Measurements from ENCODE around the gene CELF2.

CELF2 gene

DNA sequence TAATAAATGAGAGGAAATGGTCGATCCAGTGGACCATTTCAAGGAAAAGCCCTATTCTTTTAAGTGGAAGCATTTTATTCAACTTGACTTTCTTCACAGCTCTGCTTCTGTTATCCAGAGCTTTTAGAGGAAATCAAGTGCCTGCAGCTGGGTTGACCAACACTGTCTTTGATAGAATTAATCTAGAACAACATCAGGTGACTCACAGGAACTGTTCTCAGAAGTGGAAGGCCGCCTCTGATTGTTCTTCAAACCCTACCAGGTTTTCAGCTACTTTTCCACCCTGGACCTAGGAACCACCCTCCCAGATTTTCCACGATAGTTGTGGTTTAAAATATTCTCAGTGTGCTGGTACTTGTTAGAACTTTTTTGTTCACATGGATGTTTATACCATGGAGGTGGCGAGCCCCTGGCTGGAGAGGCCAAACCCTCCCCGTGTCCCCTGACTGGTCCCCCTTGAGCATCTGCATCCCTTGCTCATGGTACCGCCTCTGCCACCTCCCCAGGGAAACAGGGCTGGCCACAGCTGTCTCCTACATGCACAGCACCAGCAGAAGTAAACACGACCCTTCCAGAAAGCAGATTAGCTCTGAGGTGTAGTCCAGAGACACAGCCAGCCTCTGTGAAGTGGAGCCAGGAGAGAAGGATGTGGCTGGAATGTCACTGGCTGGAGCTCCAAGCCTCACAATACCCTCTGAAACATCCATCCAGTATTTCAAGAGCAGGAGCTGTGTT is 300.4 kb downstream of the CELF2 start:
- in situ Hi-C loops (cut with MboI; ENCODE audit: low sequenced_read_pairs), result no loop called here

DNA sequence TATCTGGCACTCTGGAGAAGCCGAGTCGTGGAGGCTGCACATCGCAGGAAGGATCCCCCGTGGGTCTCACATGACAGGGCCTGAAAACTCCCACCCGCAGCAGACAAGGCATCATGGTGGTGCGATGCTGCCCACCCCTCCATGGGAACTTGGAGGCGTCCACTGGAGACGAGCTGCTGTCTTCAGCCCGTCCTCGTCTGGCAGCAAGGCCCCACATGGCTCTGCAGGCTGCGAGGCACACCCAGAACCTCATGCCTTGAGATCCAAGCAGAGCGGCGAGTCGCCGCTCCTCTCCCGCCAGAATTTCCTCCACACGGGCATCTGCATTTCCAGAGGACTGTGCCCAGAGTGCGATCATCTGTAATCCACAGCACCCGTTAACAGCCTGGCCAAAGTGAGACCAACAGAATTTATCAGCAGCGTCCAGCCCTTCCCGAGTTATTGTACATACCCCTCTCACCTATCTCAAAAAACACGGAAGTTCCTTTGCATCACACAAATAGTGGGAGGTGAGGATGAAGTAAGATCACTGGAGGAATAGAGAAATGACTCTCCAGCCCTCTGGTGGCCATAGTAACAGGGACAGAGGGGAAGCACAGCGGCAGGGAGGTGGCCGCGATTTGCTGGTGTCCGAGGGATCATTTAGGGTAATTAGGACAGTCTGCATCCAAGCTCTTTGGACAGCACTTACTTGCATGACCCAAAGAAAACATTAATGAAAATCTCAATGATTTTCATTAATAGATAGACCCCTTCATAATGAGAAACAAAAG is 301.3 kb downstream of the CELF2 start:
- in situ Hi-C loops (cut with MboI; ENCODE audit: low sequenced_read_pairs), result no loop called here

DNA sequence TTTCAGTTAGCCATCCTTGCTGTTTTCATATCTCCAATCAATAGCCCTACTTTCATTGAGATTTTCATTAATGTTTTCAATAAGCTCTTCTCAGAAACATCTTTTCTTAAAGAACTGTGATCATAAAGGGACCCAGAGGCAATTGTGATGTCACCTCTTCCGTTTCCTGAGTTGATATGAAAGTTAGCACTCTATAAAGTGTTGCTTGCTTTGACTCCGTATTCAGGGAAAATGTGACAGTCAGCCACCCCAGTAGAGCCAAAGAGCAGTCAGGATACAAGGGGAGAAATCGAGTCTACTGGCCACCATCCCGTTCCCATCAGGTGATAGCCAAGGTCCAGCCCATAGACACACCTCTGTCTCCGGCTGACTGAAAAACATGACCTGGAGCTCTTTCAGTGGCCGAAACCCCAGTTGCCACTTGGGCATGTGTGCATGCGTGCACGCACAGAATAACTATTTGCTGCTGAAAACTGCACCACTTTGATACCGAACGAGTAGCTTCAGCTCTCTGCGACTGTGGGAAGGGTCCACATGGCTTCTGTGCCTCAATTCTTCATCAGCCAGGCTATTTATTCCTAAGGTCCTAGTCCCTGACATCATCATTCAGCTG is 302.4 kb downstream of the CELF2 start:
- in situ Hi-C loops (cut with MboI; ENCODE audit: low sequenced_read_pairs), result no loop called here

DNA sequence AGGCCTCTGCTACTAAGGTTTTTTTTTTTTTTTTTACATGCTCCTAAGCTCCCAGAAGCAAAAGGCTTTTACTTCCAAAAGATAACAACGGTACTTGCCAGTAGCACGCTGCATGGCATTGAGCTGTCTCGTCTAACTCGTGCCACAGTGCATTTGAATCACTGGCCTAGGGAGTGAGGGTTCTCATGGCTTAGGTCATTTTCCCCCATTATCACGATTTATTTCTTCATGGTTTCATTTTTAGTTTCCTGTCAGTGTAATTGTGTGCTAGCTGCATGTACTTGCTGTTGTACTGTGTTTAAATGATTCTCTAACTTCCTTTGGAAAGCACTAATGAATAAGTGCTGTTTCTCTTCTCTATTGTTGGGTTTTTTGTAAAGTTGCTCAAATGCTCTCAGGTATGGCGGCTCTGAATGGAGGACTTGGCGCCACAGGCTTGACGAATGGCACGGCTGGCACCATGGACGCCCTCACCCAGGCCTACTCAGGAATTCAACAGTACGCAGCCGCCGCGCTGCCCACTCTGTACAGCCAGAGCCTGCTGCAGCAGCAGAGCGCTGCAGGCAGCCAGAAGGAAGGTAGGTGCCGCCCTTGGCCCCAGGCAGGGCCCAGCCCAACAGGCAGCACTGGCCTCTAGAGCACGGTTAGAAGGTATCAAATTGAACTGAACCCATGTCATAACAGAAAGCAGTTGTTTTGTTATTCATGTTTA is 303.3 kb downstream of the CELF2 start:
- in situ Hi-C loops (cut with MboI; ENCODE audit: low sequenced_read_pairs), result no loop called here

DNA sequence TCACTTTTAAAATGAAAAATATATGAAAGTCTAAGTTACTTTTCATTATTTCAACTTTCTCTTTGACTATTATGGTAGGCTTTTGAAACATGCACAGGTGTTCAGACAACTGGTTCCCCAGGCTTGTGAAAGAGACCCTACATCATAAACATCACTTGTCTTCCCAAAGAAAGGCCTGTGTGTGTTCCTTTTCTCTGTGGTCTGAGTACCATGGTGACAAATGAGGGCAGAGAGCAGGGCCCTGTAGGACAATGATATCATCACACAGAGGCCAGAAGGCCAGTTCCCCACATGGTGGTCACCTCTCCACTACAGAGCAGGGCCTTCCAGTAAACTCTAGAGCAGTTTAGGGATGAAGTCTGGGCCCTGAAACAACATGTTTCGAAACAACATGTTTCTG is 305.0 kb downstream of the CELF2 start:
- in situ Hi-C loops (cut with MboI; ENCODE audit: low sequenced_read_pairs), result no loop called here

DNA sequence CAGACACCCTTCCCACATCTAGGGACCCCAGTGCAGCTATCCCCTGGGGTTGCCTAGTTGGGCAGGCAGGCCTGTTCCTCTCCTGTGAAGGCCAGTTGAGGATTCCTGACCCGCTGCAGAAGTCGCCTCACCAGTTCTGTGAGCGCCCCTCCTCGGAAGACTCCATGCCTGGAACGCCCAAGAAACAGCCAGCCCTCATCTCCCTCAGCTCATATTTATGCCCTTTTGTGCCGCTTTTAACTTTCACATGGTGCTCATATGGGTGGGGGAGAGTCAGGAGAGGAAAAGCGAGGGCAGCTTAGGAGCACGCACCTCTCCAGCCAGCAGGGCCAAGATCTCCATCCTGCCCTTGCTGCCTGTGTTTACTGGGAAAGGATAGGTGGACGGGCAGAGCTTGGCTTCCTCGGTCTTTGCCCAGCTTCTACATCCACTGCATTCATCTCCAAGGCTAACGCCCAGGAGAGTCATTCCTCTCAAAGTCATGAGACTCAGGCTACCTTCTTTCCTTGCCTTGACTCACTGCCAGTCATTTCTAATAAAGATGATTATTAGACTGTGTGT is 307.2 kb downstream of the CELF2 start:
- in situ Hi-C loops (cut with MboI; ENCODE audit: low sequenced_read_pairs), result no loop called here

DNA sequence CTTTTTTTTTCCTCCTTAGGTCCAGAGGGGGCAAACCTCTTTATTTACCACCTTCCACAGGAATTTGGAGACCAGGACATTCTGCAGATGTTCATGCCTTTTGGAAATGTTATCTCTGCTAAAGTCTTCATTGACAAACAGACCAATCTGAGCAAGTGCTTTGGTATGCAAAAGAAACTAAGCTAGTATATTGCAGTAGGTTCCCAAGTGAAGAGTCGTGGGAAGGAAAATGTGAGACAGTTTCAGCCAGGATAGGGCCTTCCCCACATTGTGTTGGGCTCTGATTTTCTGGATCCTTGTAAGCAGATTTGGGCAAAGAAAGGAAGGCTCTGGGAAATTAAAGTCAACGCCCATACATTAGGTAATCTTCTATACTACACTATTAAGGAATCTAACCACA is 308.1 kb downstream of the CELF2 start:
- in situ Hi-C loops (cut with MboI; ENCODE audit: low sequenced_read_pairs), result no loop called here

DNA sequence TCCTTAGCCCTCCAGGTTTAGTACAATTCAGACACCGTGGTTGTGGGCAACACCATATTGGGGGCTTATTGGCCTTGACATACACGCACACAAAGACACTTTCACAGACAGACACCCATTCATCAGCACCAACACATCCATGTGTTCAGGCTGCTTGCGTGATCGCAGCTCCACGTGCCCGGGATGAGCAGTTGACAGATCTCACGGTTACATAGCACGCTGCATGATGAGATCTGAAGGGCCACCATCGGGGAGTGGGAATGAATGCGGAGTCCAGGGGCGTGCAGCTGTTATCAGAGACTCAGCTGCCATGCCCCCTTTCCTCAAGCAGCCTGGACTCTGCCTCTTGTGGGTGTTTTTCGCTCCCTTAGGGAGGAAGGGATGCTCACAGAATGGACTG is 308.6 kb downstream of the CELF2 start:
- in situ Hi-C loops (cut with MboI; ENCODE audit: low sequenced_read_pairs), result no loop called here

DNA sequence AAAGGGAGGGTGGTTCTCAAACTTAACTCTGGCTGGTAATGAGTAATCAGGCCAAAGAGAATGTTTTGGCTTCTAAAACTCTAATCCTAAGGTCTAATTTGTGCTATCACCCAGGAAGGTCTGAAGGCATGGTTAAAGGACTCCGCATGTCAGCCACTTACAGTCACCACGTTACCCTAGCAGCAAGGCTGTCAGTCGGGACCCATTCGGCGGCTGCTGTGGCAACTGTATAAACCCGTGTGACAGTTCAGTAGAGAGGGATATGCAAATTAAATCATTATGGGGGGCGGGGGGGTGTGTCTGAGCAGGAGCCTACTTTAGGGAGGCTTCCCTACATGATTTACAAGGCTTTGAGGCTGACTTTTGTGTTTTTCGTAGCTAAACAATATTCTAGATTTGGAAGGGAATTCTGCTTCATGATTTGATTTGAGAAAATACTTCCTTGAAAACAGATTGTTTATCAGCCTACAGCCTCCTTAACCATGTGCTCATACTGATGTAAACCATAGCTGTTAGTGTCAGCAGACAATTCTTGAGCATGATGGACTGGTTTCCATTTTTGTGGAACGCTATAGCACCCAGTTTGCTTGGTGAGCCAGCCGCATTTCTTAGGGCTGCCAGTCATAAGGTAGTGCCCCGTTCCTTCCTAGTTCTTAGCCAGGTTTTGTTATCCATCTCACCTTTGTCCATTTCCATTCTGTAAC is 309.4 kb downstream of the CELF2 start:
- in situ Hi-C loops (cut with MboI; ENCODE audit: low sequenced_read_pairs), result no loop called here

DNA sequence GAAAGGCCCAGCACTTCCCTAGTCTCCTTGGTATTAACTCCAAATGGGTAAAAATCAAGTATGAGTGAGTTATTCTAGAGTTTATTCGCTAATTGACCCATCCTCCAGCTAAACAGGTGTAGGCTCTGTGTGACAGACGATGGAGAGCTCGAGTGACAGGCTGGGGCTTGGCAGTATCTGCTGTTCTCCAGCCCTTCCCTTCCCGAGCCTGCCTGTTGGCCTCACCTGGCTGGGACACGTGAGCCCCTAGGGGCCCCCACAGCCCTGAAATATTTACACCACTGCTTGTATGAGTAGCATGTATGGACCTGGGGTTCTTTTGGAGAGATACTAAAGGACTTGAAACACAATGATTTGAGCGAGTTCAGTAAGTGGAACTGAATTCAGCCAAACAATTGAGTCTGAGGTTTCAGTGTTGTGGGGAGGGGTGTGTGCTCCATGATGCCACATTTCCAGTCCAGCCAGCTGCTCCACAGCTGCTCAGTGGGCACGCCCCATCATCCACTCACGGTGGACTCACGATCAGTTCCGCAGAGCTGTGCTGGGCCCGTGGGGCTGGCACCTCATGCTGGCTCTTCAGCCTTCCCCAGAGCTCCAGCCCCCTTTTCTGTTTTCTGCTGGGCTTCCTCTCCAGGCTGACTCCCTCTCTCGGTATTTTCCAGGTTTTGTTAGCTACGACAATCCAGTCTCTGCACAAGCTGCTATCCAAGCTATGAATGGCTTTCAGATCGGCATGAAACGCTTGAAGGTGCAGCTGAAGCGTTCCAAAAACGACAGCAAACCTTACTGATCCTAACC is 310.8 kb downstream of the CELF2 start:
- in situ Hi-C loops (cut with MboI; ENCODE audit: low sequenced_read_pairs), result no loop called here

DNA sequence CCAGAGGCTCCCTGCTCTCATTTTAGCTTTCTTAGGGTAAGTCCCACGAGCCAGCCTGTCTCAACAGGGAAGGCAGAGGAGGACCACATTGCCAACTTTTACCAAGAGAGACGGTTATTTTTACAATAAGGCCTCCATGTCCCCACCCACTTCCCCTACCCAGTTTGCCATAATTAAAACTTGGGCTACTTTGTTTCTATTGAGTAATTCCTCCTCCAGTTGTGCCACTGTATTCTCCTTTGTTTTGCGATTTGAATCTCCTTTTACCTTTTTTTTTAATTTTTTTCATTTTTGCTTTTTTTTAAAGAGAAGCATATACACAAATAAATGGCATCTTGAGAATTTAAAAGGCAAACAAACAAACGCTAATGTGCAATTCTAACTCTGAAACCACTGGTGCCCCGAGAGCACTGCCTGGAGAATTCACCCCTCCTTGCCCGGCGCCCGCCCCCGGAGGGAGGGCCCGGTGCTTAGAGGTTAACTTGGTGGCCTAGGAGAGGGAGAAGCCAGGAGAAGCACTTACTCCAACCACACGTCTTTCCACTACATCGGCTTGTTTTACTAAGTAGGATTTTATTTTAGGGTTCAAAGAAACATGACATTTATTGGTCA is 311.5 kb downstream of the CELF2 start:
- in situ Hi-C loops (cut with MboI; ENCODE audit: low sequenced_read_pairs), result no loop called here

DNA sequence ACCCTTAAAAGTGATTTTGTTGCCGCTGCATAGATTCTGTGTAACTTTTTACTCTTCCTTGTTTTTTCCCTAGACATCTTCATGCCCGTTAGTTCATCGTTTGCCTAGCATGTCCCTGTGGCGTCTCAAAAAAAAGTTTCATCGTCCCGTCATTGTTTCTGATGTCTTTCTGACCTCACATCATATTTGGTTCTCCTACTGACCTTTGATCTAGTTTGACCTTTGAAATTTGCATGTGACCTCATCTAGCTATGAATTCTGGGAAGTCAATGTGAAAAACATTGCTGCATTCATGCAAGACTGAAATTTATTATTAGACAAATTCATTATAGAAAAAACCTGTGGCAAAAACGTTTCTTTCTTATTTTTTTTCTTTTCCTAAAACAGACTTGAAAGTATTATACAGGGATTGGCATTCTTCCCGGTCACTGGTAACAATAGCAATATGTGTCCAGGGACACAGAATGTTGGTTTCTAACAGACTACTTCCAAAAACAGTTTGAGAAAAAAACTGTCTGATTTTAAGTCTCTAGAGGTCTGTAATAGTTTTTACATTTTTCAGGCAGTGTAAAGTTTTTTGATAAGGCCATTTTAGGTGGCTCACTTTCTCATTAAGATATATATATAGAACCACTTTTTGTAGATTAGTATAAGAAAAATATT is 312.8 kb downstream of the CELF2 start:
- in situ Hi-C loops (cut with MboI; ENCODE audit: low sequenced_read_pairs), result no loop called here

DNA sequence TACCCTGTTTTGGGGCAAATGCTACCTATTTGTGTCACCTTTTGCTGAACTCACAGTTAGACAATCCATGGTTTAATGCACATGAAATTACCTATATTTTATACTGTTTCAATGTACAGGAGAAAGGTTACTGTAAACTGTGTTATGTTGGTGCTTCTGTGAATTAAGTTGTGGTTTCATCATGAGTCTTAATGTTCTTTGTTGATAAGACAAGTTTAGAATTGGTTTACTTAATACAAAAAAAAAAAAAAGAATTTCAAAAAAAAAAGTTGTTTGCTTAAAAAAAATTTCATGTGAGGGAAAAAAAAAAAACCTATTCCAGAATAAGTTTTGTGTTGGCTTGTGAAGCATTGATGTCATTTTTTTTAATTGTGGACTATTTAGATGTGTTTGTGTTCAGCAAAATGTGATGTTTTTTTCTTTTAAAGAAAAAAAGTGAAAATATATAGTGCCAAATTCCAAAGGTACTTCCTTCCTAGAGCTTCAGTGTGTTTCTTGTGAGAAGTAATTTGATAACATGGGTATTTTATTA is 313.4 kb downstream of the CELF2 start:
- in situ Hi-C loops (cut with MboI; ENCODE audit: low sequenced_read_pairs), result no loop called here

DNA sequence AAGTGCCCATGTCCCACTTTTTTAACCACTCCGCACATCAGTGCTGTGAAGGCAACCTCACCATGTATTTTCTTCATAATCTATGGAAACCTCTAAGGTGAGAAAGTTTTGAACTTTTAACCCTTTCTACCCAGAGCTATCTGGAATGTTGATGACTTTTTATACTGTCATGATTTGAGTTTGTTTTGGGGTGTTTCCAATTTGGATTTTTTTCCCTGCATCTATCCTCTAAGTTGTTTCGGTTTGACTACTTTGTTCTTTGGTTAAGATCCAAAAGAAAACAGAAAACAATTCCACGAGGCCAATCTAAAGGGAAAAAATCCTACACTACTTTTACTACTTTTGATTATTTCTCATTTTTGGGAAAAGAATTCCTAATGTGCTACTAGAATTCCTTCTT is 314.1 kb downstream of the CELF2 start:
- in situ Hi-C loops (cut with MboI; ENCODE audit: low sequenced_read_pairs), result no loop called here

DNA sequence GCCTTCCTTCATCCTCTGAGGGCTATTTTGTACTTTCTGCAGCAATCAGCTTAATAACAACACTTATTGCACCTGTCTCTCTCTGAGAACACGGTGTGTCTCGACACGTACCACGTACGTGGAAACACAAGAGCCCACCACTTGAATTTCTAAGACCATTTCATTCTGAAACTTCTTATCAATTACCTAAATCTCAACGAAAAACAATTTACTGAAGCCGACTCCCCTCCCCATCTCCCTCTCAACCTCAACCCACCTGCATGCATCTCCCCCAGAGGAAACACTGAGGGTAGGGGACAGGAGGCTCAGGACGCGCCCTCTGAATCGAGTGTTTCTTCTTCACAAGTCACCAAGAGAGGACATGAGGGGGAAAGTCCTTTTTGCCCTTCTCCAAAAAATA is 315.2 kb downstream of the CELF2 start:
- in situ Hi-C loops (cut with MboI; ENCODE audit: low sequenced_read_pairs), result no loop called here

DNA sequence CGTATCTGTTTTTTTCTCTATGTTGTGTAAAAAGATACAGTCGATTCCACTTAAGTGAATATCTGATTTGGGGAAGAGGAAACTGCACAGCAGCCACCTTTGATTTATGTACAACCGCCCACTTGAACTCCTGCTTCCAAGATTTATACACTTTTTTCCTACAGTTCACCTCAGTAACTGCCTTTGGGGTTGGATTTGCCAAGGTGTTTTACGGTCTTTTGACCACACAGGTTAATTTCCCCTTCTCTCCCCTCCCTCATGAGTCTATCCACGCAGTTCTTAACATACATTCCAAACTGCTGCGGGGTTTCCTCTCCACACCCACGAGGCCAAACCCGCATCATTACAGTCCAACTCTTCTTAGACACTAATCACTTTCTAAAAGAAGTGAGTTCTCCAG is 316.8 kb downstream of the CELF2 start:
- in situ Hi-C loops (cut with MboI; ENCODE audit: low sequenced_read_pairs), result no loop called here

DNA sequence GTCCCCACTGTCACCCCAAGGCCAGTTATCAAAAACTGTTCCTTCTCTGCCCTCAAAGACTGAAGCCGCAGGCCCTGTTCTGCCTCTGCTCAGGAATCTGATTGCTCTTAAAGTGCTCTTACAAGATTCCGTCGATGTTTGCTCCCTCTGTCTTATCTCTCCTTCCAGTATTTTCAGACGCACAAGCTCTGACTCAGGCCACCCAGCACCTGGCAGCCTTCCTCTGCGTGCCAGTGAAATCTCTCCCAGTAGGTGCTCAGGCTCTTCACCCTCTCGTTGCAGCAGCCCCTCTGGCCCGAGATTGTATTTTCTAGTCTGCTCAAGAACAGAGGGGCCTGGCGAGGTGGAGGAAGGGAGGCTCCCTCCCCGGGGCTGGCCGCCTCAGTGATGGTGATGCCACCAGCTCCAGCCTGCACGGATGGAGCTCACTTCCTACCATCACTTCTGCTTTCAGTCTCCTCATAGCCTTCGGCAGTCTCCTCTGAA is 317.5 kb downstream of the CELF2 start:
- in situ Hi-C loops (cut with MboI; ENCODE audit: low sequenced_read_pairs), result no loop called here

DNA sequence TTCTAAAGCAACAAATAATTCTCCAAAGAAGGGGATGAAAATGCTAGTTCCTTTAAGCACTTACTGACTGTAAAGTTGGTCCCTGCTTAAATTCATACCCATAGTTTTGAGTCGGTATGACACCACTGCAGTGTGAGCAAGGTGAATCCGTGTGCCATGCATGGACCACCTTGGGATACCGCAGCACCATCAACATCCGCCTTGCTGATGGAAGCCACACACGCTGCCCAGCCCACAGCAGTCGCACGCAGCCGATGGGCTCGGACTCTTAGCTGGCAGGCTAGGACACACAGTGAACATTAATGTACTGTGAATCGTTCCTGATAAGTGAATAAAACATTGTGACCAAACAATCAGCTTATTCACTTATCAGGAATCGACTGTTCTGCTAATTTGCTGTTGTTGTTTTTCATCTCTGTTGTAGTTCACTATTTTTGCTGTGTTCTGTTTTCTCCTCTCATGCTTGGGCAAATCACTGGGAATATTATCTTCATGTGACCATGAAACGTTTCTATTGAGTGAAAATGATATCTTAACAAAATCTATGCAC is 318.3 kb downstream of the CELF2 start:
- in situ Hi-C loops (cut with MboI; ENCODE audit: low sequenced_read_pairs), result no loop called here
